ENCODE measurements around the gene VSTM1.
"Not testable (repeated sequence)": the region's sequence is repeated elsewhere in the genome, so short reads cannot be mapped to it uniquely, and the experiment has no call there.

Gene VSTM1

DNA sequence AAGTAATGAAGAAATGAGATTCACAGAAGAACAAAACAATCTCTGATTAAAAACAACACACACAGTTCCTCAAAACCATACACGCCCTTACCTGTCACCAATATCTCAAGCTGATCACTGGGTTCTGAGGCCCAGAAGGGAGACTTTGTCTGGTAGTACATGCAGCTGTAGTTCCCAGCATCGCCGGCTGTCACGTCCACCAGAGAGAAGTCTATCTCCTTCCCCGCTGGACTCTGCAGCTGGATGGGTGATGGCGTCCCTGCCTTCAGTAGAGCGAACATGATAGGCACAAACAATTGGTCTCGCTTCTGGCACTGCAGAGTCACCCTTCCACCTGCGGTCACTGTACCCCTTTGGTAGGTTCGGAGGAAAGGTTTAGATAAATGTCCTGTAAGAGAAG, 10.1 kb upstream of the VSTM1 start:
- DNase-seq (ENCODE audit: low read depth in 2 of 2): no peak

GRCh38 chr19:54069470-54069869, 5.8 kb upstream of the VSTM1 start:
- no peak for DNase-seq (ENCODE audit: low read depth in 2 of 2)

DNA sequence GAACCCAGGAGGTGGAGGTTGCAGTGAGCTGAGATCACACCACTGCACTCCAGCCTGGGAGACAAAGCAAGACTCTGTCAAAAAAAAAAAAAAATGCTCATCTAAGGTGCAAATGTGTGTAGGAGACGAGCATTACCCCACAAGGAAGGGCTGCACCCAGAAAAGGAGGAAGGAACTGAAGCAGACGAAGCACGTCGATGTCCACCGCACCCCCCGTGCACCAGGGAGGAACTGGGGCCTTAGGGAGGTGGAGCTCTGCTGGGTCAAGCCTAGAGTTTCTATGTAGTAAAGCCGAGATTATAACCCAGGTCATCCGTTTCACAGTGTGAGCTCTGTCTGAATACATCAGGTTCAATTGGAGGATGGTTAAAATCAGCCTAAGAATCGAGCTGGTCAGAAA, 1.1 kb downstream of the VSTM1 start:
- no peak for DNase-seq (ENCODE audit: low read depth in 2 of 2)

DNA sequence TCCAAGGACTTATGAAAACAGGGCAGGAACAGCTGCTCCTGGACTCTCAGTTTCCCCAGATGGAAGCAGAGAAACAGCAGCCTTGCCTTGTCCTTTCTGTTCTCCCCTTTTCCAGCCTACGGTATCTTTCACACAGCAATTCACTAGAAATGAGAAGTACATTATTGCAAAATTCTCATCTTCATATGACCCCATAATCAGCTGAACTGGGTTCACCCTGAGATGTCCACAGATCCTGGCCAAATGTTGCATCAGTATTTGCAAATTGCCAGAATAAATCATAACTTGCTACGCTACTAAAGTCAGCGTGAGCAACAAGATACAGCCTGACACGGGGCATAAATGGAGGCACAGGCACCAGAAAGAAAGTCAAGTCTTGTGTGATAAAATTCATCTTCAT, 16.1 kb downstream of the VSTM1 start:
- no peak for DNase-seq (ENCODE audit: low read depth in 2 of 2)

- no peak for DNase-seq (ENCODE audit: low read depth in 2 of 2)
Observed at GRCh38 chr19:54045771-54046170, 17.9 kb downstream of the VSTM1 start.

DNA sequence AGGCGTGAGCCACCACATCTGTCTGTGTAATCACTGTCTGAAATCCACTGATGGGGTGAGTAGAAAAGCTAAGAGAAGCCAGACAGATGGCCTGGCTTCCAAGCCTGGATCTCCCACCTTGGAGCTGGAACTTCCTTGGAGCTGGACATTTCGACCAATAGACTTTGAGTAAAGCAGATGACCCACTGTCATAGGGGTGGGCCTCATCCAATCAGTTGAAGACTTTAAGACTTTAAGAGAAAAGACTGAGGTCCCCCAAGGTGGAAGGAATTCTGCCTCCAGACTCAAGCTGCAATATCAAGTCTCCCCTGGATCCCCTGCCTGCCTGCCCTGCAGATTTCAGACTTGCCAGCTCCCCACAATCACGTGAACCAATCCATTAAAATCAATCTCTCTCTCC, 20.7 kb downstream of the VSTM1 start:
- DNase-seq (ENCODE audit: low read depth in 2 of 2): no peak

DNA sequence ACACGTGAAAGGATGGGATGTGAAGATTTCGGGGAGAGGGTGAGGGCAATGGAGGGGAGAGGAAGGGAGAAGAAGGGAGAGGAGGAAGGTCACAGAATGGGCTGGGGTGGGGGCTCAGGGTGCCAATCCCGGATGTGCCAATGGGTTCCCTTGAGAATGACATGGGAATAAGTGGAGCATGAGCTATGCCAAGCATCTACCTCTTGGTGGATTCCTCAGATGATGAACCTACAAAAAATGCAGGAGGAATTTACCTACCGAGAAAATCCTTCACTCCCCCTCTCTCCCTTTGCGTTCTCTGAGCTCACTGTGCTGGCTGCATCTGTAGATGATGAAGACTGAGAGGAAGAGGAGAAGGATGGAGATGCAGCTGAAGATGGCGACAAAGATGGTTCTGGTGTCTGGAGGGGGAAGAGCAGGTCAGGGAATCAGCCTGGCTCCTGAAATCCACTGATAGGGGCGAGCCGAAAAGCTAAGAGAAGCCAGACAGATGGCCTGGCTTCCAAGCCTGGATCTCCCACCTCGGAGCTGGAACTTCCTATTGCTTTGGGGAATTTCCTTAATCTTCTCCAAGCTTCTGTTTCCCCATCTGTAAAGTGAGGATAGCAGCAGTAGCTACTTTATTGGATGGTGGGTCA, 21.6 kb downstream of the VSTM1 start:
- DNase-seq (ENCODE audit: low read depth in 2 of 2): no peak

GRCh38 chr19:54040003-54040402, 23.7 kb downstream of the VSTM1 start:
- no peak for DNase-seq (ENCODE audit: low read depth in 2 of 2)

GRCh38 chr19:54036542-54036941, 27.2 kb downstream of the VSTM1 start:
- not testable (repeated sequence) for DNase-seq (ENCODE audit: low read depth in 2 of 2)

DNA sequence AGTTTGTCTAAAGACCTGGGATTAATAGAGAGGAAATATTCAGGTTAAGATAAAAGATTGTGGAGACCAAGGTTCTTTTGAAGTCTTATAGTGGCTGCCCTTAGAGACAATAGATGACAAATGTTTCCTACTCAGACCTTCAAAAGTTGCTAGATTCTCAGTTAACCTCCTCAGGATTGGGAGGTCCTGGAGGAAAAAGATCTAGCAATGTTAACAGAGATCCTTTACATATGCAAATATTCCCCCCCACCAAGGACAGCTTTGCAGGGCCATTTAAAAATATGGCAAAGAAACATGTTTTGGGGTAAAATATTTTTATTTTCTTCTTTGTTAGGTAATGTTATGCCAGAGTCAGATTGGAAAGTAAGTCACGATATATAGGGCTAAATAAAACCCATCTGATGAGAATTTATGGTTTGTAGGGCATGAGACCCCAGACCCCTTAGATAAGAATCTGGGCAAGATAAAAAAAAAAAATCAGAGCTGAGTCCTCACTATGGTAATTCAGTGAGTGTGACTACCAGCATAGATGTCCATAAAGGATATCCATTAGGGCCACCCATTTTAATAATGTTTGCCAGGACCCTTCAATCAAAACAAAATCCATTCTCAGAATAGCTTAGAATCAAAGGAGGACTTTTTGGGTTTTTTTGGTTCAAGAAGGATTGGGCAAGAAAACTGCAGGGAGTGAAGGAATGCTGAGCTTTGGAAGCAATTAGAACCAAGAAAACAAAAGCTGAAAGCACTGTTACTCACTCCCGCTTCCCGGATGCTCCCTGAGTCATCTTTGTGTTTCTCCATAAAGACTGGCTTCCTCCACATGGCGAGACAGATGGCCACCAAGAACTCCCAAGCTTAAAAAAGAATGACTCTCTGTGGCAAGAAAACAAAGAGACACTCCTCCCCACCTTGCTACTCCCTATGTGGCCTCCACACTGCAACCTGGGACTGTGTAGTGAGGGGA, 28.2 kb downstream of the VSTM1 start:
- peak; percentile 82 to 84 for DNase-seq (ENCODE audit: low read depth in 2 of 2)

- no peak for DNase-seq (ENCODE audit: low read depth in 2 of 2)
Observed at GRCh38 chr19:54030895-54031586, 32.7 kb downstream of the VSTM1 start.

DNA sequence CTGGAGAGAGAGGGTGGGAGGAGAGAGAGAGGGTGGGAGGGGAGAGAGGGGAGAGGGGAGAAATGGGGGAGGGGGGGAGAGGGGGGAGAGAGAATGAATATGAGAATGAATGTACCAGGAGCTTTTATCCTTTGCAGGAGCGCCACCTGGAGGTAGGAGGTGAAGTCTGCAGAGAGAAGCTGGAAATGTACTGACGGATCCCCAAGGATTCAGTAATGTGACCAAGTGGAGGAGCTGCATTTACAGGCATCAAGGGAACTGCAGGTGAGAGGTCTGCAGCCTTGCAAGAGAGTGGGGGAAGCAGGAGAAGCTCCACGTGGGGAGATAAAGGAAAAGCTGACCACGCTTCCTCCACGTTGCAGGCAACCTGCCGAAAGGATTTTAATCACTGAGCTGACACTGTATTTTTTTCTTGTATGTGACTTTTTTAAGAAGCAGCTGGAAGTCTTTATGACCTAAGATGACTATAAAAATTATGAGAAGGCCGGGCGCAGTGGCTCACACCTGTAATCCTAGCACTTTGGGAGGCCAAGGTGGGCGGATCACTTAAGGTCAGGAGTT, 33.7 kb downstream of the VSTM1 start:
- peak in 1 of 2 experiments; percentile 32 for DNase-seq (ENCODE audit: low read depth in 2 of 2)

- no peak for DNase-seq (ENCODE audit: low read depth in 2 of 2)
Observed at GRCh38 chr19:54029301-54029700, 34.4 kb downstream of the VSTM1 start.

DNA sequence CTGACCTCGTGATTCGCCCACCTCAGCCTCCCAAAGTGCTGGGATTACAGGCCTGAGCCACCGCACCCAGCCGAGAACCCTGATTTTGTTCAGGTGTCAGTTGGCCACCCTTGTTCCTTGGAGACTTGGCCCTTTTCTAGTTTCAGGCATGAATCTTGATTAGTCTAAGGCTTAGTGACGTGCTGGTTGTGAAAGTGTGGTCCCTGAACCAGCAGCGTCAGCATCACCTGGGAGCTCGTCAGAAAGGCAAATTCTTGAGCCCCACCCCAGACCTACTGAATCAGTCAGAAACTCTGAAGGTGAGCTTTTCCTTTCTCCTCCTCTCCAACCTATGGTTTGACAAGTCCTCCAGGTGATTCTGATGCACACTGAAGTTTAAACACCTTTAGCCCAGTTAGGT, 37.0 kb downstream of the VSTM1 start:
- no peak for DNase-seq (ENCODE audit: low read depth in 2 of 2)

GRCh38 chr19:54024660-54025059, 39.0 kb downstream of the VSTM1 start:
- no peak for DNase-seq (ENCODE audit: low read depth in 2 of 2)

DNA sequence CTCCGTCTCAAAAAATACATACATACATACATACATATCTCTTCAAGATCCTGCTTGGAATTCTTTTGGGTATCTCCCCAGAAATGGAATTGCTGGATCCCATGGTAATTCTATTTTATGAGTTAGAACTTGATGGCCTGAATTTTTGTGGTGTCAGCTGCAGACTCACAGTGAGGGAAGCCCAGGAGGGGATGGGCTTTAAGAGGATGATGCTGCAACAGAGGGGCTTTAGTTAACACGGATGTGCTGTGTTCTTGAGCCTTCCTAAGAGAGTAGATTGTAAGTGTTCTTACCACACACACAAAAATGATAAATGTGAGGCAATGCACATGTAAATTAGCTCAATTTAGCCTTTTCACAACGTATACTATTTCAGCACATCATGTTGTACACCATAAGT, 40.5 kb downstream of the VSTM1 start:
- no peak for DNase-seq (ENCODE audit: low read depth in 2 of 2)

DNA sequence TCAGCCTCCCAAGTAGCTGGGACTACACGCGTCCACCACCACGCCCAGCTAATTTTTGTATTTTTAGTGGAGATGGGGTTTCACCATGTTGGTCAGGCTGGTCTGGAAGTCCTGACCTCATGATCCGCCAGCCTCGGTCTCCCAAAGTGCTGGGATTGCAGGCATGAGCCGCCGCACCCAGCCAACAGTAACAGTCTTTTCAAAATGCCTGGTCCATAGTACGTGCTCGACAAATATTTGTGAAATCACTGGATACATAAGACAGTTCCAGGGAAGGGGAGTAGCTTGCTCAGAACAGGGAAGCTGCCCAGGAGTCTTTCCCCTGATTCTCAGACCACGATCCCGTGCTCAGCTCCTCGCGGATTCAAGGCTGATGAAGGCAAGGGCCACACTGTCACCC, 41.8 kb downstream of the VSTM1 start:
- DNase-seq (ENCODE audit: low read depth in 2 of 2): no peak

DNA sequence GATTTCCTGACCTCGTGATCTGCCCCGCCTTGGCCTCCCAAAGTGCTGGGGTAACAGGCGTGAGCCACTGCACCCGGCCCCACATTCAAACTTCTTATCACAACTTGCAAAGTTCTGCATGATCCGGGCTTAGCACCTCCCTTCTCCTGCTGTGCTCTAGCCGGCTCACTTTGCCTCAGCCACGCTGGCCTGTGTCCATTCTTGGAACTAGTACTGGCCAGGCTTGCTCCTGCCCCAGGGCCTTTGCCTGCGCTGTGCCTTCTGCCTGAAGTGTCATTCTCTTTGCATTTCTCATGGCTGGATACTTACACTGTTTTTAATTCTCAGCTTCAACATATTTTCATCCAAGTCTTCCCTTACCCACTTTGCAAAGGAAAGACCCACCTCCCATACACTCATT, 42.3 kb downstream of the VSTM1 start:
- DNase-seq (ENCODE audit: low read depth in 2 of 2): no peak

DNA sequence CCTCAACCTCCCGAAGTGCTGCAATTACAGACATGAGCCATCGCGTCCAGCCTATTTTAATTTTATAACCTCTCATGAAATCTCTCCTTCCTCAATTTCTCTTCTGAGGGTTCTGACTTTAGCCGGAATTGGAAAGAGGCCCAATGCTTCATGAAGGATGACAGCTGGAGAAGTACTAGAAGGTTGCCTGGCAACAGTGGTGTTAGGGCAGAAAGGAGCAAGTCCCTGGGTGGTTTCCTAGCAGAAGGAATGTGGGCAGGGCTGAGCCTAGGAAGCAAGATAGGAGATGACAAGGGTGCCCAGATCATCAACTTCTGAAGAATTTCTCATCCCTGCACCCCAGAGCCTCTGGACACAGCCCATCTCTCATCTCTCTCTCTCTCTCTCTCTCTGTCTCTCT, 46.4 kb downstream of the VSTM1 start:
- no peak for DNase-seq (ENCODE audit: low read depth in 2 of 2)

DNA sequence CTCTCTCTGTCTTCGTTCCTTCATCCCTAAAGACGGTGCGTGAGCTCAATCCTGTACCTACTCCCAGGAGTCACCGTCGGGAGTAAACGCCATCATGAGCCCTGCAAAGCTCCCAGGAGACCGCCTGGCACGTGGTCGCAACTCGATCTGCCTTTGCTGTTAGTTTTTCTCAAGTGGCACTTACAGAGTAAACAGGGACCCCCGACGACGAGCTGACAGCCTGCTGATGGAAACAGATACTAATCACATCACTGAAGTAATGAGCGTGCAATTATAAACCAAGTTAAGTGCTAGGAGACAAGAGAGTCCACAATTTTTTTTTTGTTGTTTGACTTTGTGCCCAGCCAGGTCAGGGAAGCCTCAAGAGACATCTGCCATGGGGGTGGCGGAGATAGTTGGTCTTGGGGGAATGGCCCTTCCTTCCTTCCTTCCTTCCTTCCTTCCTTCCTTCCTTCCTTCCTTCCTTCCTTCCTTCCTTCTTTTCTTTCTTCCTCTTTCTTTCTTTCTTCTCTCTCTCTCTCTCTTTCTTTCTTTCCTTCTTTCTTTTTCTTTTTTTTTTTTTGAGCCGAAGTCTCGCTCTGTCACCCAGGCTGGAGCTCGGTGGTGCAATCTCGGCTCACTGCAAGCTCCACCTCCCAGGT, 48.7 kb downstream of the VSTM1 start:
- no peak for DNase-seq (ENCODE audit: low read depth in 2 of 2)

DNA sequence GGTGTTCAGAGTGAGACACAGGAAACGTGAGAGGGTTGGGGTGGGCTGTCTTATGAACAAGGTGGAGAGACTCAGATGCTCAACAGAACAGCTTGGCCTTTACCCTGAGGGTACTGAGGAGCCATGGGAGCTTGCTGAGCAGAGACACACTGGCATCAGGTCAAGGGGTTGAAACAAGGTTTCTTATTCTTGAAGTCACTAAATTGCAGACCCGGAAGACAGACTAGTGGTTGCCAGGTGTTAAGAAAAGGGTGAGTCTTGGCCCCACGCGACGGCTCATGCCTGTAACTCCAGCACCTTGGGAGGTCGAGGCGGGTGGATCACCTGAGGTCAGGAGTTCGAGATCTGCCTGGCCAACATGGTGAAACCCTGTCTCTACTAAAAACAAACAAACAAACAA, 49.8 kb downstream of the VSTM1 start:
- DNase-seq (ENCODE audit: low read depth in 2 of 2): no peak

Measured in fibroblast of skin of left quadriceps (primary cell).